ENCODE measurements around the gene TEX44. TPM values are rescaled to one million over a fixed set of nuclear protein-coding genes. Genes with fewer than 3 reads are reported as not detected.

The TEX44 gene
- total RNA-seq, 4 donors from 2014 or later: not detected

- no peaks in the 10 kb centered on the region for H3K9me3 ChIP-seq
- peak in 2 of 3 donors; percentile 56 to 64 for DNase-seq
- H3K4me1 ChIP-seq: peaks cover 0 to 28% (median 5%) of the 10 kb centered on the region in 4 donors
- no peak overlapping the region for H3K4me3 ChIP-seq
- peak overlapping the region; percentile 55 to 87 (median 66) for H3K27ac ChIP-seq
- peak in 2 of 6 experiments; percentile 8 to 14 for TF ChIP-seq CTCF (IDR thresholded peaks at IDR 0.05)
- no peak for TF ChIP-seq POLR2A (IDR thresholded peaks at IDR 0.05)
- H3K36me3 ChIP-seq: no peaks in the 10 kb centered on the region
- no peaks in the 10 kb centered on the region for H3K27me3 ChIP-seq
Measured at GRCh38 chr2:231640641-231641111, 48.0 kb downstream of the TEX44 start.

GRCh38 chr2:231642631-231643494 is 50.2 kb downstream of the TEX44 start:
- H3K9me3 ChIP-seq: no peaks in the 10 kb centered on the region
- no peaks in the 10 kb centered on the region for H3K27me3 ChIP-seq
- peak overlapping the region; percentile 3 to 23 (median 12) for H3K4me3 ChIP-seq
- TF ChIP-seq CTCF (IDR thresholded peaks at IDR 0.05) (no peak), POLR2A (IDR thresholded peaks at IDR 0.05) (no peak)
- peak; percentile 33 to 91 (median 87) for DNase-seq
- peaks cover 0 to 28% (median 5%) of the 10 kb centered on the region in 4 donors for H3K4me1 ChIP-seq
- H3K27ac ChIP-seq: peak overlapping the region; percentile 53 to 89 (median 78)
- no peaks in the 10 kb centered on the region for H3K36me3 ChIP-seq

GRCh38 chr2:231643495-231643888 is 50.8 kb downstream of the TEX44 start:
- no peaks in the 10 kb centered on the region for H3K9me3 ChIP-seq
- peak overlapping the region; percentile 53 to 89 (median 78) for H3K27ac ChIP-seq
- H3K27me3 ChIP-seq: no peaks in the 10 kb centered on the region
- H3K4me3 ChIP-seq: no peak overlapping the region
- TF ChIP-seq POLR2A (IDR thresholded peaks at IDR 0.05) (no peak), CTCF (IDR thresholded peaks at IDR 0.05) (no peak)
- no peaks in the 10 kb centered on the region for H3K36me3 ChIP-seq
- peaks cover 0 to 28% (median 5%) of the 10 kb centered on the region in 4 donors for H3K4me1 ChIP-seq
- DNase-seq: no peak

Other genes with a start within 250 kb of the TEX44 start
- 100 to 1,000 TPM in 2 of 4 donors, 10 to 100 TPM in 1, 1 to 10 TPM in 1; 9.9 to 154 (median 90.3) TPM for gene B3GNT7, start 197.2 kb upstream of the TEX44 start, total RNA-seq
- 100 to 1,000 TPM in 3 of 4 donors, 10 to 100 TPM in 1; 80.7 to 661 (median 153) TPM for gene NCL, start 128.4 kb upstream of the TEX44 start, total RNA-seq
- gene NMUR1, start 62.4 kb upstream of the TEX44 start, total RNA-seq: 1 to 10 TPM in 1 of 4 donors, under 1 TPM in 2, not detected in 1; 0.53 to 3.1 (median 0.80) TPM
- gene PTMA, start 115.7 kb downstream of the TEX44 start, total RNA-seq: 1,000 to 10,000 TPM in 1 of 4 donors, 100 to 1,000 TPM in 3; 316 to 1,049 (median 353) TPM
- gene PDE6D, start 188.4 kb downstream of the TEX44 start, total RNA-seq: 10 to 100 TPM; 20.0 to 59.4 (median 25.7) TPM
- gene COPS7B, start 193.6 kb downstream of the TEX44 start, total RNA-seq: 100 to 1,000 TPM in 1 of 4 donors, 10 to 100 TPM in 3; 33.5 to 217 (median 43.4) TPM